ENCODE results near the gene SORD. TPM values are rescaled to one million over a fixed set of nuclear protein-coding genes. Genes with fewer than 3 reads are reported as not detected.

SORD gene
- total and polyA plus RNA-seq, 2 donors (not counting 3 experiments of a cell fraction or from before 2014, with no cell fraction given), result 16.6 to 31.8 TPM

- TF ChIP-seq, protein P1, sequence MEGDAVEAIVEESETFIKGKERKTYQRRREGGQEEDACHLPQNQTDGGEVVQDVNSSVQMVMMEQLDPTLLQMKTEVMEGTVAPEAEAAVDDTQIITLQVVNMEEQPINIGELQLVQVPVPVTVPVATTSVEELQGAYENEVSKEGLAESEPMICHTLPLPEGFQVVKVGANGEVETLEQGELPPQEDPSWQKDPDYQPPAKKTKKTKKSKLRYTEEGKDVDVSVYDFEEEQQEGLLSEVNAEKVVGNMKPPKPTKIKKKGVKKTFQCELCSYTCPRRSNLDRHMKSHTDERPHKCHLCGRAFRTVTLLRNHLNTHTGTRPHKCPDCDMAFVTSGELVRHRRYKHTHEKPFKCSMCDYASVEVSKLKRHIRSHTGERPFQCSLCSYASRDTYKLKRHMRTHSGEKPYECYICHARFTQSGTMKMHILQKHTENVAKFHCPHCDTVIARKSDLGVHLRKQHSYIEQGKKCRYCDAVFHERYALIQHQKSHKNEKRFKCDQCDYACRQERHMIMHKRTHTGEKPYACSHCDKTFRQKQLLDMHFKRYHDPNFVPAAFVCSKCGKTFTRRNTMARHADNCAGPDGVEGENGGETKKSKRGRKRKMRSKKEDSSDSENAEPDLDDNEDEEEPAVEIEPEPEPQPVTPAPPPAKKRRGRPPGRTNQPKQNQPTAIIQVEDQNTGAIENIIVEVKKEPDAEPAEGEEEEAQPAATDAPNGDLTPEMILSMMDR (IDR thresholded peaks at IDR 0.05; ENCODE audit: extremely low read depth in 1 of 2, insufficient read depth in 1 of 2, low read depth in 1 of 2, low read length in 2 of 2), result no peak
- TF ChIP-seq JUN (IDR thresholded peaks at IDR 0.05; ENCODE audit: borderline replicate concordance, insufficient read depth, insufficient read length, low read depth) (no peak), GATA2 (IDR thresholded peaks at IDR 0.05; ENCODE audit: insufficient read depth, insufficient read length, low read depth, low read length) (no peak), POLR2AphosphoS5 (IDR thresholded peaks at IDR 0.05; ENCODE audit: insufficient read depth, low read depth, low read length) (no peak), MYC (IDR thresholded peaks at IDR 0.05; ENCODE audit: low read depth, low read length) (no peak)
- CTCF ChIA-PET, result interaction anchor here (0.6 to 1.3 kb wide), 2 partner anchors 17 to 142 kb away, joined by 3 to 4 read pairs; no protein-coding TSS in a partner anchor
Measured at GRCh38 chr15:45088801-45089711, 66.1 kb downstream of the SORD start.

More at GRCh38 chr15:45088801-45089711, 66.1 kb downstream of the SORD start:
- Histone ChIP-seq H3K36me3 (ENCODE audit: control insufficient read depth in 2 of 2, extremely low read depth in 1 of 2, insufficient read depth in 2 of 2, low read length in 2 of 2) (no peaks in the 10 kb centered on the region), H4K20me1 (replicated peaks; ENCODE audit: control insufficient read depth, extremely low read depth, insufficient read depth, low read length) (no peaks in the 10 kb centered on the region), H3K9me3 (replicated peaks; ENCODE audit: control insufficient read depth, insufficient read depth, low read length) (no peaks in the 10 kb centered on the region), H3K4me1 (ENCODE audit: control insufficient read depth, extremely low read depth, insufficient read depth, low read length) (no peaks in the 10 kb centered on the region), H3K27ac (ENCODE audit: insufficient read depth, low read depth, low read length) (no peak overlapping the region), H3K27me3 (ENCODE audit: control insufficient read depth in 2 of 2, insufficient read depth in 2 of 2, low read length in 2 of 2) (peaks cover 34 to 40% of the 10 kb centered on the region in 2 experiments), H3K4me3 (replicated peaks in 1 of 3; ENCODE audit: insufficient read depth in 1 of 3, low read depth in 1 of 3, low read length in 3 of 3) (no peak overlapping the region), H3K9me1 (replicated peaks; ENCODE audit: control insufficient read depth, extremely low read depth, insufficient read depth, low read length) (no peaks in the 10 kb centered on the region), H2AFZ (ENCODE audit: low read depth, low read length) (no peak overlapping the region), H3K4me2 (ENCODE audit: insufficient read depth, low read length) (no peak overlapping the region), H3K9ac (replicated peaks; ENCODE audit: extremely low read depth, insufficient read depth, low read length) (no peak overlapping the region), H3K79me2 (ENCODE audit: control insufficient read depth, insufficient read depth, low read length) (no peaks in the 10 kb centered on the region)
- POLR2A ChIA-PET, result no interaction called here
- FAIRE-seq, result no peak
- no peak for DNase-seq (ENCODE audit: low read depth, low spot score)
- BruUV-seq (replicated peaks), result no TSS peak
- intact Hi-C loops (cut with micrococcal nuclease) (no loop called here), dilution Hi-C loops (cut with MboI; ENCODE audit: extremely low pct_ligation_motif_present, low sequenced_read_pairs) (no loop called here)

All from endothelial cell of umbilical vein (primary cell).